T-cell (primary cell): ENCODE measurements around the gene AFDN. TPM values are rescaled to one million over a fixed set of nuclear protein-coding genes. Genes with fewer than 3 reads are reported as not detected.
A peak's percentile ranks its signal among the peaks of the same experiment; 100 is the strongest.
"Not testable (repeated sequence)": the region's sequence is repeated elsewhere in the genome, so short reads cannot be mapped to it uniquely, and the experiment has no call there.

Source experiments
- ATAC-seq, 4 experiments: fragments of 200-7000 bp in 3 of 4; fragments of 150-1000 bp in 1 of 4; cut with Tn5 transposase; replicated peaks in 1 of 4; 1 replicate in 3 of 4; 2 replicates in 1 of 4; pipeline ENCODE4 v1.10.0; 2021; ENCODE audit warnings: moderate library complexity in 3 of 4, mild to moderate bottlenecking in 2 of 4, moderate number of reproducible peaks in 1 of 4
- CTCF ChIA-PET, 2 donors: fragments of 300-600 bp; sonication (Branson Sonifier 250); formaldehyde crosslinking; loops; one replicate each; lab custom pipeline; 2022; ENCODE audit warnings: antibody characterized with exemption in 2 of 2; lab: Charles Lee
- POLR2A ChIA-PET, 2 donors: fragments of 300-600 bp; sonication (Branson Sonifier 250); formaldehyde crosslinking; loops; one replicate each; lab custom pipeline; 2022; ENCODE audit warnings: antibody characterized with exemption in 2 of 2; lab: Charles Lee
- DNase-seq, 35 experiments: peaks; one replicate each; pipeline versions ENCODE4 v3.0.0 to v3.0.0-alpha.2; 2013 to 2023
- H3K27ac ChIP-seq: one replicate; pipeline ENCODE4 v1.5.1; 2013; ENCODE audit warnings: low read length
- H3K27me3 ChIP-seq, 2 experiments: replicated peaks in 1 of 2; 1 replicate in 1 of 2; 2 replicates in 1 of 2; pipeline versions ENCODE4 v1.6.1 to v1.7.0; 2013; ENCODE audit warnings: low read length in 1 of 2, mixed read lengths in 1 of 2; ENCODE audit not compliant: control insufficient read depth in 2 of 2, insufficient read depth in 2 of 2; ENCODE audit errors: extremely low read depth in 1 of 2
- H3K36me3 ChIP-seq, 2 donors: 1 replicate in 1 of 2; 2 replicates in 1 of 2; pipeline versions ENCODE4 v1.6.1 to v1.7.0; 2013; ENCODE audit warnings: low read length in 1 of 2; ENCODE audit not compliant: control insufficient read depth in 2 of 2, insufficient read depth in 1 of 2; ENCODE audit errors: extremely low read depth in 1 of 2
- H3K4me1 ChIP-seq, 2 experiments: 1 replicate in 1 of 2; 2 replicates in 1 of 2; pipeline versions ENCODE4 v1.6.1 to v1.7.0; 2013; ENCODE audit warnings: low read length in 2 of 2, mixed read lengths in 1 of 2; ENCODE audit not compliant: insufficient read depth in 2 of 2, control insufficient read depth in 1 of 2; ENCODE audit errors: extremely low read depth in 1 of 2
- H3K4me3 ChIP-seq, 2 donors: 1 replicate in 1 of 2; 2 replicates in 1 of 2; pipeline versions ENCODE4 v1.5.1 to v1.7.0; 2013; ENCODE audit warnings: mild to moderate bottlenecking in 2 of 2, low read length in 1 of 2, moderate library complexity in 1 of 2; ENCODE audit not compliant: control insufficient read depth in 1 of 2; ENCODE audit errors: extremely low read depth in 1 of 2
- H3K9me3 ChIP-seq: 2 replicates; pipeline ENCODE4 v1.7.0; 2013
- H3K27ac Mint-ChIP-seq, 2 donors: one replicate each; pipeline ENCODE4 v1.8.0; 2020 to 2021; ENCODE audit warnings: mild to moderate bottlenecking in 2 of 2, mixed read lengths in 2 of 2
- H3K27me3 Mint-ChIP-seq, 2 donors: one replicate each; pipeline ENCODE4 v1.8.0; 2021 to 2022; ENCODE audit warnings: mixed read lengths in 2 of 2
- H3K36me3 Mint-ChIP-seq: one replicate; pipeline ENCODE4 v1.8.0; 2021; ENCODE audit warnings: mixed read lengths
- H3K4me1 Mint-ChIP-seq, 3 donors: one replicate each; pipeline ENCODE4 v1.8.0; 2020 to 2022; ENCODE audit warnings: mixed read lengths in 3 of 3, mild to moderate bottlenecking in 1 of 3
- H3K4me3 Mint-ChIP-seq, 3 donors: one replicate each; pipeline ENCODE4 v1.8.0; 2020 to 2022; ENCODE audit warnings: mild to moderate bottlenecking in 3 of 3, mixed read lengths in 3 of 3, moderate library complexity in 3 of 3
- H3K9me3 Mint-ChIP-seq, 3 donors: one replicate each; pipeline ENCODE4 v1.8.0; 2020 to 2022; ENCODE audit warnings: mixed read lengths in 3 of 3
- WGBS: methylation state at CpG from one replicate; pipeline ENCODE4 v1.1.5; 2013; ENCODE audit warnings: missing lambda C conversion rate; ENCODE audit not compliant: insufficient coverage; 5-methylcytosine and 5-hydroxymethylcytosine counted together
- total RNA-seq, 35 experiments: library from RNA in 6 of 35; stranded (reverse) in 6 of 35; fragments of 120-200 nt in 1 of 35; gene quantifications; one replicate each; pipeline versions ENCODE4 v1.2.1 to v1.2.4 and lab custom pipeline; 2013 to 2026

The AFDN gene
- total RNA-seq, 5 donors from 2014 or later (not counting 1 experiment from before 2014, with no cell fraction given): 10.6 to 30.3 (median 20.7) TPM

DNA sequence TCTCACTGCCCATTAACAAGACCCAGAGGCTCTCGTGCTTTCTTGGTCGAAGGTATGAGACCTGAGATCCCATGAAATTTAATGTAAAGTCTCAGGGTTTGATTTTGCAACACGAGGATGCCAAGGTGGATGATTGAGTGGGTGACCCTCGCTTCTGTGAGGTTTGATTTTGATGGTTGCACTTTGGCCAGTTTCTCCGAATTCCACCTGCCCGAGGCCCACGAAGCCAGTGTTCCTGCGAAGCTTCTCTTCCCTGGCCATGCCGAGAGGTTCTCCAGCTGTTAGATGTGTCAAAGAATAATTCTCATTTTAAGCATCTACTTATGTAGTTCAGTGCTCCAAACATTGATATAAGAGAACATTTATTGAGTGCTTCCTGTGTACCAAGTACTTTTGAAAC, 170.9 kb downstream of the AFDN start, which contains the start of gene KIF25:
Gene KIF25 (plus strand): TSS at position 30 of the 400 bp plus-strand sequence. CDS start 31,915 bp downstream, outside the sequence.
- Histone ChIP-seq H3K27ac (no peak within 1 kb of the TSS), H3K9me3 (no peaks in the 10 kb centered on the region), H3K27me3 (peaks cover 0 to 32% of the 10 kb centered on the region in 2 experiments), H3K4me3 (no peak within 1 kb of the TSS), H3K4me1 (no peaks in the 10 kb centered on the region), H3K36me3 (no peaks in the 10 kb centered on the region)
- no peak for ATAC-seq
- ChIA-PET POLR2A (no interaction called here), CTCF (no interaction called here)
- Mint-ChIP-seq H3K4me1 (peaks cover 0 to 6% (median 0%) of the 10 kb centered on the region in 3 donors), H3K27me3 (peaks cover 5 to 13% of the 10 kb centered on the region in 2 donors), H3K27ac (no peak within 1 kb of the TSS), H3K9me3 (no peaks in the 10 kb centered on the region), H3K4me3 (peak within 1 kb of the TSS in 1 of 3 donors; percentile 66), H3K36me3 (no peaks in the 10 kb centered on the region)
- WGBS: 80% methylated on average over 1 of the region's 9 CpGs
- no peak for DNase-seq

DNA sequence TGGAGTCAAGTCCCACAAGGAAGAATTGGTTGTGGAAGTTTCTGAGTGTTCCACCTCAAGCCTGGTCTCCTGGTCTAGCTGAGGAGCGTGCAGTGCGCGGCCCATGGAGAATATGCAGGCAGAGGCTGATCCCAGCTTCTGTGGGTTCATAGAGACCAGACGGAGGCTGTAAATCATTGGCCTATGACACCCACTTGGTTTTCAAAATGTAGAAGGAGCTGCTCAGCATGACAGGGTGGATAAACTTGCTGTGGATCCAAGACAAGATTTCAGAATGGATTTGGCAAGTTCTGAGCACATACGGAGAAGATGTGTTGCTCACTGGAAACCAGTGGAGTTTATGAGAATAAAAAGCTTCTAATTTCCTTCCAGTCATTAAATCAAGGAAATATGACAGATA, 171.5 kb downstream of the AFDN start:
- Histone ChIP-seq H3K4me1 (no peaks in the 10 kb centered on the region), H3K36me3 (no peaks in the 10 kb centered on the region), H3K4me3 (no peak overlapping the region), H3K9me3 (no peaks in the 10 kb centered on the region), H3K27ac (no peak overlapping the region), H3K27me3 (peaks cover 0 to 32% of the 10 kb centered on the region in 2 experiments)
- DNase-seq (no peak), ATAC-seq (no peak)
- WGBS: 90% methylated on average over 4 of the region's 5 CpGs
- Mint-ChIP-seq H3K9me3 (no peaks in the 10 kb centered on the region), H3K36me3 (no peaks in the 10 kb centered on the region), H3K4me3 (peak overlapping the region in 1 of 3 donors; percentile 66), H3K27ac (no peak overlapping the region), H3K27me3 (peaks cover 5 to 13% of the 10 kb centered on the region in 2 donors), H3K4me1 (peaks cover 0 to 6% (median 0%) of the 10 kb centered on the region in 3 donors)
- CTCF ChIA-PET: interaction anchor here in 1 of 2 donors (0.6 kb wide), 1 partner anchor 34 kb away, joined by 5 read pairs; no protein-coding TSS in a partner anchor
- POLR2A ChIA-PET: no interaction called here

DNA sequence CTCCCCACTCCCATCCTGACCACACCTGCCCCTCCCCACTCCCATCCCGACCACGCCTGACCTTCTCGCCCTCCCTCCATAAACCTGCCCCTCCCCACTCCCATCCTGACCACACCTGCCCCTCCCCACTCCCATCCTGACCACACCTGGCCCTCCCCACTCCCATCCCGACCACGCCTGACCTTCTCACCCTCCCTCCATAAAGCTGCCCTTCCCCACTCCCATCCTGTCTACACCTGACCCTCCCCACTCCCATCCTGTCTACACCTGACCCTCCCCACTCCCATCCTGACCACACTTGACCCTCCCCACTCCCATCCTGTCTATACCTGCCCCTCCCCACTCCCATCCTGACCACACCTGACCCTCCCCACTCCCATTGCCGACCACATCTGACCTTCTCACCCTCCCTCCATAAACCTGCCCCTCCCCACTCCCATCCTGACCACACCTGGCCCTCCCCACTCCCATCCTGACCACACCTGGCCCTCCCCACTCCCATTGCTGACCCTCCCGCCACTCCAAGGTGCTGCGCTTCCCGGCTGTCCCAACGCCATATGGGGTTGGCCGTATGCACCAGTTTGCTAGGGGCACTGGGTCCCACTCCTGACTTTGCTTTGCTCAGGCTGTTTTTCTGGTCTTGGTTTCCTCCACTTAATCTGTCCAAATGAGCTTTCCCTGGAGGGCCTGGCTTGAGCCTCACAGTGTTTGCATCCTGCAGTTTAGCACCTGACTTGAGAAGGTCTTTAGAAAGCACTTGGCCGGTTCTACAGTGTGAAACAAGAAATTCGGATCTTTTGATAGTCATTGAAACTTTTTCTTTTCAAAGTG, 173.7 kb downstream of the AFDN start:
- WGBS: 85% methylated on average over 11 of the region's 13 CpGs
- Histone ChIP-seq H3K27me3 (peaks cover 0 to 20% of the 10 kb centered on the region in 2 experiments), H3K4me3 (no peak overlapping the region), H3K36me3 (no peaks in the 10 kb centered on the region), H3K27ac (no peak overlapping the region), H3K4me1 (no peaks in the 10 kb centered on the region), H3K9me3 (no peaks in the 10 kb centered on the region)
- peaks cover 3 to 11% of the 10 kb centered on the region in 2 donors for H3K27me3 Mint-ChIP-seq
- POLR2A ChIA-PET: no interaction called here
- DNase-seq (no peak), ATAC-seq (no peak)
- H3K9me3 Mint-ChIP-seq: no peaks in the 10 kb centered on the region
- no peaks in the 10 kb centered on the region for H3K36me3 Mint-ChIP-seq
- CTCF ChIA-PET: no interaction called here
- no peak overlapping the region for H3K27ac Mint-ChIP-seq
- H3K4me1 Mint-ChIP-seq: peaks cover 0 to 6% (median 0%) of the 10 kb centered on the region in 3 donors
- no peak overlapping the region for H3K4me3 Mint-ChIP-seq

DNA sequence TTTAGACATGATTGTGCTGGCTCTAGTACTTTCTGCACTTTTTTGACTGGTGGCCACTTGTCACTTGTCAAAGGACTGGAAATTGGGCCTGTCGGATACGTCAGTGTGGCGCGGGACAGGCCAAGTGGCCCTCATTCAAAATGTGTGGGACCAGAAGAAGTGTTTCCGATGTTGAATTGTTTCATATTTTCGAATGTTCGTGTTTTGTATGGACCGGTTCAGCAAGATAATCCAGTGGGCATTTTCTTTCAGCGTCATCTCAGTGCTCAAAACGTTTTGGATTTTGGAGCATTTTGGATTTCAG, 174.3 kb downstream of the AFDN start:
- H3K4me3 ChIP-seq: no peak overlapping the region
- H3K9me3 Mint-ChIP-seq: no peaks in the 10 kb centered on the region
- H3K36me3 Mint-ChIP-seq: no peaks in the 10 kb centered on the region
- DNase-seq: no peak
- peaks cover 0 to 17% of the 10 kb centered on the region in 2 experiments for H3K27me3 ChIP-seq
- POLR2A ChIA-PET: no interaction called here
- no peak for ATAC-seq
- H3K36me3 ChIP-seq: no peaks in the 10 kb centered on the region
- peaks cover 0 to 6% (median 0%) of the 10 kb centered on the region in 3 donors for H3K4me1 Mint-ChIP-seq
- 76% methylated on average over 5 of the region's 10 CpGs for WGBS
- no peaks in the 10 kb centered on the region for H3K9me3 ChIP-seq
- CTCF ChIA-PET: no interaction called here
- H3K4me3 Mint-ChIP-seq: no peak overlapping the region
- H3K27me3 Mint-ChIP-seq: peaks cover 3 to 9% of the 10 kb centered on the region in 2 donors
- no peak overlapping the region for H3K27ac Mint-ChIP-seq
- H3K27ac ChIP-seq: no peak overlapping the region
- H3K4me1 ChIP-seq: no peaks in the 10 kb centered on the region

DNA sequence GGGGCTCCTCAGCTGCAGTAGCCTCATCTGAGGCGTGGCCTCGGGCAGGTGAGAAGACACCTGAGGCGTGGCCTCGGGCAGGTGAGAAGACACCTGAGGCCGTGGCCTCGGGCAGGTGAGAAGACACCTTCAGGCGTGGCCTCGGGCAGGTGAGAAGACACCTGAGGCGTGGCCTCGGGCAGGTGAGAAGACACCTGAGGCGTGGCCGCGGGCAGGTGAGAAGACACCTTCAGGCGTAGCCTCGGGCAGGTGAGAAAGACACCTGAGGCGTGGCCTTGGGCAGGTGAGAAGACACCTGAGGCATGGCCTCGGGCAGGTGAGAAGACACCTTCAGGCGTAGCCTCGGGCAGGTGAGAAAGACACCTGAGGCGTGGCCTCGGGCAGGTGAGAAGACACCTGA, 174.8 kb downstream of the AFDN start:
- H3K27me3 Mint-ChIP-seq, H3K4me3 Mint-ChIP-seq, POLR2A ChIA-PET, H3K4me1 Mint-ChIP-seq, H3K36me3 Mint-ChIP-seq, H3K27ac Mint-ChIP-seq, H3K27ac ChIP-seq, ATAC-seq, H3K9me3 Mint-ChIP-seq, CTCF ChIA-PET, H3K4me3 ChIP-seq, H3K4me1 ChIP-seq, DNase-seq, H3K9me3 ChIP-seq, H3K36me3 ChIP-seq: not testable (repeated sequence)
- H3K27me3 ChIP-seq: peaks cover 0 to 12% of the 10 kb centered on the region in 2 experiments
- WGBS: 90% methylated on average over 3 of the region's 21 CpGs

- WGBS: 95% methylated on average over 5 of the region's 6 CpGs
These were observed 176.1 kb downstream of the AFDN start for GRCh38 chr6:168002804-168003203.

More at GRCh38 chr6:168002804-168003203, 176.1 kb downstream of the AFDN start:
- Histone ChIP-seq H3K27ac (no peak overlapping the region), H3K27me3 (peaks cover 0 to 6% of the 10 kb centered on the region in 2 experiments), H3K4me1 (no peaks in the 10 kb centered on the region), H3K4me3 (no peak overlapping the region), H3K9me3 (no peaks in the 10 kb centered on the region), H3K36me3 (no peaks in the 10 kb centered on the region)
- ChIA-PET CTCF (no interaction called here), POLR2A (no interaction called here)
- H3K36me3 Mint-ChIP-seq: no peaks in the 10 kb centered on the region
- no peak overlapping the region for H3K4me3 Mint-ChIP-seq
- ATAC-seq (no peak), DNase-seq (no peak)
- peaks cover 0 to 4% (median 0%) of the 10 kb centered on the region in 3 donors for H3K4me1 Mint-ChIP-seq
- H3K27me3 Mint-ChIP-seq: peaks cover 1 to 3% of the 10 kb centered on the region in 2 donors
- H3K27ac Mint-ChIP-seq: no peak overlapping the region
- no peaks in the 10 kb centered on the region for H3K9me3 Mint-ChIP-seq
